GM18507 (cell line): Measurements from ENCODE around the gene SEMA6A.

Experiments
- DNase-seq: peaks from one replicate; pipeline ENCODE4 v3.0.0; 2011; ENCODE audit warnings: low read depth; ENCODE audit not compliant: insufficient read length; ENCODE audit errors: extremely low spot score
- FAIRE-seq: peaks from 2 replicates; lab custom pipeline; 2011; peaks lifted over from hg19 to GRCh38; lab: Jason Lieb, UNC

SEMA6A gene

GRCh38 chr5:116476897-116477537 is 97.6 kb downstream of the SEMA6A start:
- FAIRE-seq = no peak
- DNase-seq = no peak

GRCh38 chr5:116475338-116475737 is 99.3 kb downstream of the SEMA6A start:
- FAIRE-seq = no peak
- DNase-seq = no peak

- DNase-seq (no peak), FAIRE-seq (no peak)
These were observed 100.9 kb downstream of the SEMA6A start for GRCh38 chr5:116473706-116474105.

GRCh38 chr5:116472274-116472673 is 102.3 kb downstream of the SEMA6A start:
- no peak for DNase-seq
- FAIRE-seq = no peak

- FAIRE-seq (no peak), DNase-seq (no peak)
These were observed 105.0 kb downstream of the SEMA6A start for GRCh38 chr5:116469631-116470030.

GRCh38 chr5:116468583-116468982 is 106.0 kb downstream of the SEMA6A start:
- no peak for FAIRE-seq
- no peak for DNase-seq

GRCh38 chr5:116467465-116467843 is 107.2 kb downstream of the SEMA6A start:
- FAIRE-seq (no peak), DNase-seq (no peak)

GRCh38 chr5:116466727-116467464 is 107.7 kb downstream of the SEMA6A start:
- FAIRE-seq (no peak), DNase-seq (no peak)

GRCh38 chr5:116465411-116465810 is 109.2 kb downstream of the SEMA6A start:
- FAIRE-seq (no peak), DNase-seq (no peak)

- no peak for FAIRE-seq
- DNase-seq = no peak
These were observed 110.4 kb downstream of the SEMA6A start for GRCh38 chr5:116464144-116464708.

GRCh38 chr5:116462500-116462899 is 112.1 kb downstream of the SEMA6A start:
- no peak for DNase-seq
- no peak for FAIRE-seq

- DNase-seq (no peak), FAIRE-seq (no peak)
These were observed 115.3 kb downstream of the SEMA6A start for GRCh38 chr5:116459301-116459700.

GRCh38 chr5:116457062-116457461 is 117.6 kb downstream of the SEMA6A start:
- DNase-seq = no peak
- no peak for FAIRE-seq

GRCh38 chr5:116456036-116456435 is 118.6 kb downstream of the SEMA6A start:
- DNase-seq (no peak), FAIRE-seq (no peak)

- DNase-seq = no peak
- no peak for FAIRE-seq
These were observed 119.6 kb downstream of the SEMA6A start for GRCh38 chr5:116455061-116455460.

GRCh38 chr5:116454417-116454927 is 120.2 kb downstream of the SEMA6A start:
- FAIRE-seq = peak; percentile 98

GRCh38 chr5:116453988-116454411 is 120.6 kb downstream of the SEMA6A start:
- FAIRE-seq (no peak), DNase-seq (no peak)

More at GRCh38 chr5:116454417-116454927, 120.2 kb downstream of the SEMA6A start:
- DNase-seq = peak; percentile 35

- no peak for DNase-seq
- FAIRE-seq = no peak
These were observed 121.8 kb downstream of the SEMA6A start for GRCh38 chr5:116452774-116453368.

- no peak for DNase-seq
- no peak for FAIRE-seq
These were observed 122.6 kb downstream of the SEMA6A start for GRCh38 chr5:116451905-116452450.

GRCh38 chr5:116451066-116451465 is 123.6 kb downstream of the SEMA6A start:
- FAIRE-seq (no peak), DNase-seq (no peak)
